NCI-H460 (cell line): Measurements from ENCODE around the gene KRTAP1-3. TPM values are rescaled to one million over a fixed set of nuclear protein-coding genes. Genes with fewer than 3 reads are reported as not detected.
"Not testable (repeated sequence)": the region's sequence is repeated elsewhere in the genome, so short reads cannot be mapped to it uniquely, and the experiment has no call there.

ENCODE experiments used
- DNase-seq: peaks from one replicate; pipeline ENCODE4 v3.0.0-alpha.2; 2016; ENCODE audit warnings: low read depth; ENCODE audit errors: extremely low read depth
- total RNA-seq: library from RNA; depleted of rRNA; stranded (reverse); fragments of >200 nt; shearing (Covaris generic); gene quantifications from 2 replicates; pipeline ENCODE4 v1.2.3, GENCODE V29; 2014

The KRTAP1-3 gene
- total RNA-seq, 1 experiment from 2014 or later, result not detected

- no peak for DNase-seq
These were observed 21.5 kb downstream of the KRTAP1-3 start for GRCh38 chr17:41013181-41013580.

GRCh38 chr17:41012326-41013120 lies 22.2 kb downstream of the KRTAP1-3 start:
- no peak for DNase-seq

GRCh38 chr17:41010441-41010840 lies 24.2 kb downstream of the KRTAP1-3 start:
- no peak for DNase-seq

- no peak for DNase-seq
These were observed 24.7 kb downstream of the KRTAP1-3 start for GRCh38 chr17:41009936-41010335.

- no peak for DNase-seq
These were observed 25.3 kb downstream of the KRTAP1-3 start for GRCh38 chr17:41009301-41009760.

GRCh38 chr17:41008811-41009210 lies 25.9 kb downstream of the KRTAP1-3 start, which contains the start of gene KRTAP3-1:
Gene KRTAP3-1 (minus strand): TSS chr17:41009128. CDS start chr17:41009074, 54 bp downstream.
- no peak for DNase-seq

- DNase-seq, result no peak
These were observed 30.3 kb downstream of the KRTAP1-3 start for GRCh38 chr17:41004397-41004796.

GRCh38 chr17:41003926-41004325 lies 30.7 kb downstream of the KRTAP1-3 start:
- DNase-seq, result no peak

GRCh38 chr17:41002814-41003213 lies 31.9 kb downstream of the KRTAP1-3 start:
- no peak for DNase-seq

GRCh38 chr17:41001795-41002194 lies 32.9 kb downstream of the KRTAP1-3 start:
- DNase-seq, result no peak

GRCh38 chr17:40999563-40999962 lies 35.1 kb downstream of the KRTAP1-3 start, which contains the start of gene KRTAP3-2:
Gene KRTAP3-2 (minus strand): TSS chr17:40999906. CDS start chr17:40999853, 53 bp downstream.
- not testable (repeated sequence) for DNase-seq

- no peak for DNase-seq
These were observed 37.3 kb downstream of the KRTAP1-3 start for GRCh38 chr17:40997361-40997760.

GRCh38 chr17:40996829-40997228 lies 37.8 kb downstream of the KRTAP1-3 start:
- no peak for DNase-seq

GRCh38 chr17:40995116-40995515 lies 39.6 kb downstream of the KRTAP1-3 start:
- no peak for DNase-seq

- no peak for DNase-seq
These were observed 40.8 kb downstream of the KRTAP1-3 start, which contains the start of gene KRTAP3-3 for GRCh38 chr17:40993839-40994238. Gene KRTAP3-3 (minus strand): TSS chr17:40994164. CDS start chr17:40994097, 67 bp downstream.

GRCh38 chr17:40993084-40993483 lies 41.6 kb downstream of the KRTAP1-3 start:
- DNase-seq, result no peak

GRCh38 chr17:40992666-40993065 lies 42.0 kb downstream of the KRTAP1-3 start:
- no peak for DNase-seq

GRCh38 chr17:40986920-40987319 lies 47.8 kb downstream of the KRTAP1-3 start:
- DNase-seq, result no peak

GRCh38 chr17:40984226-40984625 lies 50.4 kb downstream of the KRTAP1-3 start, which contains the start of gene KRT40:
Gene KRT40 (minus strand): TSS chr17:40984326. CDS start chr17:40984273, 53 bp downstream.
- no peak for DNase-seq
